Lower leg skin (tissue), 4 donors: ENCODE results near the gene NPC1. TPM values are rescaled to one million over a fixed set of nuclear protein-coding genes. Genes with fewer than 3 reads are reported as not detected.
"Not testable (repeated sequence)": the region's sequence is repeated elsewhere in the genome, so short reads cannot be mapped to it uniquely, and the experiment has no call there.

ENCODE experiments used
- DNase-seq, 2 donors: peaks; one replicate each; pipeline ENCODE4 v3.0.0-alpha.2; 2019; ENCODE audit warnings: low spot score in 2 of 2
- H3K4me3 ChIP-seq: fragments of 200-600 bp; sonication (generic); 2 replicates; pipeline ENCODE4 v1.5.1; 2017; ENCODE audit warnings: mild to moderate bottlenecking, low read depth; ENCODE audit not compliant: poor library complexity, severe bottlenecking
- CTCF ChIP-seq, 3 donors: fragments of 450-650 bp; IDR thresholded peaks; one replicate each; pipeline ENCODE4 v1.5.1; 2016; ENCODE audit warnings: antibody characterized with exemption in 3 of 3, mild to moderate bottlenecking in 3 of 3, moderate library complexity in 2 of 3
- POLR2A ChIP-seq, 2 donors: fragments of 450-650 bp; IDR thresholded peaks; one replicate each; pipeline ENCODE4 v1.6.1; 2016 to 2017; ENCODE audit warnings: antibody characterized with exemption in 2 of 2, mild to moderate bottlenecking in 1 of 2, moderate library complexity in 1 of 2
- WGBS, 2 donors: methylation state at CpG; one replicate each; pipeline ENCODE4 v1.1.5; 2018; 5-methylcytosine and 5-hydroxymethylcytosine counted together
- intact Hi-C: fragments of 100-400 bp; cut with DNase I; formaldehyde crosslinking; loops from one replicate; pipeline ENCODE4 v1.15.0; 2023; ENCODE audit warnings: low total_unique reads
- total RNA-seq, 4 donors: library from RNA; depleted of rRNA; stranded (reverse); fragments of >200 nt; gene quantifications; one replicate each; pipeline ENCODE4 v1.1.0, GENCODE V29; 2016

Gene NPC1
- total RNA-seq, 4 donors from 2014 or later: 75.1 to 114 (median 100) TPM

- no peak for TF ChIP-seq POLR2A (IDR thresholded peaks at IDR 0.05)
- peak in 1 of 3 donors; percentile 47 for TF ChIP-seq CTCF (IDR thresholded peaks at IDR 0.05)
- intact Hi-C loops: loop anchor here (10.0 kb wide), 1 partner anchor 189 kb away; no protein-coding TSS in a partner anchor
- peak; percentile 68 to 94 for DNase-seq
- 45% methylated on average over 17 of the region's 17 CpGs for WGBS, 2 donors
- no peak overlapping the region for H3K4me3 ChIP-seq
These were observed 70.3 kb downstream of the NPC1 start for GRCh38 chr18:23515911-23516546.

- no peak overlapping the region for H3K4me3 ChIP-seq
- DNase-seq: no peak
- WGBS, 2 donors: 93 to 94% methylated on average over 1 of the region's 1 CpG
- intact Hi-C loops: loop anchor here (10.0 kb wide), 1 partner anchor 192 kb away; no protein-coding TSS in a partner anchor
- TF ChIP-seq CTCF (IDR thresholded peaks at IDR 0.05): no peak
- no peak for TF ChIP-seq POLR2A (IDR thresholded peaks at IDR 0.05)
These were observed 73.7 kb downstream of the NPC1 start for GRCh38 chr18:23512641-23513040.

DNA sequence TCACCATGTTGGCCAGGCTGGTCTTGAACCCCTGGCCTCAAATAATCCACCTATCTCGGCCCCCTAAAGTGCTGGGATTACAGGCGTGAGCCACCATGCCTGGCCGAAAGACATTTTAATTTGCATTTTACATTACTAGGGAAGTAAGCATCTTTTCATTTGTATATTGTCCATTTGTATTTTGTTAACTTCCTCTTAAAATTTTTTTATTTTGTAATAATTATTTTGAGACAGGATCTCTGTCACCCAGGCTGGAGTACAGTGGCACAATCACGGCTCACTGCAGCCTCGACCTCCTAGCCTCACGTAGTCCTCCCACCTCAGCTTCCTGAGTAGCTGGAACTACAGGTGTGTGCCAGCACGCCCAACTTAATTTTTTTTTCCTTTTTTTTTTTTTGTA lies 74.1 kb downstream of the NPC1 start:
- 85 to 89% methylated on average over 7 of the region's 7 CpGs for WGBS, 2 donors
- intact Hi-C loops: loop anchor here (10.0 kb wide), 1 partner anchor 193 kb away; no protein-coding TSS in a partner anchor
- H3K4me3 ChIP-seq, DNase-seq: not testable (repeated sequence)

DNA sequence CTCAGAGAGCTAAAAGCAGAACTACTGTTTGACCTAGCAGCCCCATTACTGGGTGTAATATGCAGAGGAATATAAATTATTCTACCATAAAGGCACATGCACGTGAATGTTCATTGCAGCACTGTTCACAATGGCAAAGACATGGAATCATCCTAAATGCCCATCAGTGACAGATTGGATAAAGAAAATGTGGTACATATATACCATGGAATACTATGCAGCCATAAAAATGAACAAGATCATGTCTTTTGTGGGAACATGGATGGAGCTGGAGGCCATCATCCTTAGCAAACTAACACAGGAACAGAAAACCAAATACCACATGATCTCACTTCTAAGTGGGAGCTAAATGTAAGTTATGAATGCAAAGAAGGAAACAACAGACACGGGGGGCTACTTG lies 75.4 kb downstream of the NPC1 start:
- not testable (repeated sequence) for DNase-seq, H3K4me3 ChIP-seq
- intact Hi-C loops: loop anchor here (10.0 kb wide), 1 partner anchor 194 kb away; no protein-coding TSS in a partner anchor
- WGBS, 2 donors: 93 to 94% methylated on average over 2 of the region's 2 CpGs

- H3K4me3 ChIP-seq: no peak overlapping the region
- intact Hi-C loops: no loop called here
- TF ChIP-seq CTCF (IDR thresholded peaks at IDR 0.05) (no peak), POLR2A (IDR thresholded peaks at IDR 0.05) (no peak)
- DNase-seq: no peak
- 77 to 91% methylated on average over 6 of the region's 6 CpGs for WGBS, 2 donors
These were observed 79.9 kb downstream of the NPC1 start for GRCh38 chr18:23506393-23506792.

DNA sequence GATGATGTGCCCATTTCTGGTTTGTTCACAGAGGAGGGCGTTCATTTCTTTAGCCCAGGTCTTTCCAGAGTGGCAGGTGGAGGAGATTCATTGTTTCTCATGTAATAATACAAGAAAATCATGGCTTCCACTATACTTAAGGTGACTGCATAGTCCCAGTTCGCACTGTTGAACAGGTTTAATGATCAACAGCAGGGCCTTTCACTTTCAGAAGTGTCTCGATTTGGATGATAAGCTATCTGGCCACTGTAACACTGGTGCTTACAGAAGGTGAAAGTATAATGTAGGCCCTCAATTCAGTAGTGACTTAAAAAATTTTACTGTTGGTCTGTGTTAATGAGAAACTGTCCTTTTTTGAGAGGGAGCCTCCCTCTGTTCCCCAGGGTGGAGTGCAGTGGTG lies 81.6 kb downstream of the NPC1 start:
- intact Hi-C loops: no loop called here
- WGBS, 2 donors: 63 to 65% methylated on average over 3 of the region's 3 CpGs
- no peak overlapping the region for H3K4me3 ChIP-seq
- TF ChIP-seq CTCF (IDR thresholded peaks at IDR 0.05) (no peak), POLR2A (IDR thresholded peaks at IDR 0.05) (no peak)
- no peak for DNase-seq

DNA sequence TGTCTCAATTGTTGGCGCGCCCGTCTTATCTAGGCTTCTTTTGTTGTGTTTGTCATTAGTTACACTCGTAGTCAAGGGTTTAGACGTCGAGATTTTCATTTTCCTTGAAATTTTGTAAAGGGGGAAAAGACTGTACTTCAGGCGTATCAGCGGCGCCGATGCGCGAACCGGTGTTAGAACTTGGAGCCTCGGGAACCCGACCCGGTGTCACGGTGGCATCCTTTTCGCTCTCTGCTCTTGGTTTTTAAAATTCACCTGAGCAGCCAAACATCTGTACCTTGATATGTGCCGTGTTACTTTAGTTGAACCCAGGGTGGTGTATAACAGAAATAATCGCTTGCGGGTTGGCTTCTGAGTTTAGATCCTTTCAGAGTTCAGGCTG lies 82.4 kb downstream of the NPC1 start:
- intact Hi-C loops: no loop called here
- TF ChIP-seq CTCF (IDR thresholded peaks at IDR 0.05) (no peak), POLR2A (IDR thresholded peaks at IDR 0.05) (no peak)
- H3K4me3 ChIP-seq: peak overlapping the region; percentile 93
- WGBS, 2 donors: 1% methylated on average over 21 of the region's 21 CpGs
- no peak for DNase-seq
